ENCODE data around the gene TENM3. TPM values are rescaled to one million over a fixed set of nuclear protein-coding genes. Genes with fewer than 3 reads are reported as not detected.

Gene TENM3
- total and polyA plus RNA-seq, 2 donors (not counting 3 experiments of a cell fraction or from before 2014, with no cell fraction given), result 3.2 to 6.2 TPM

- intact Hi-C loops (cut with micrococcal nuclease), result loop anchor here (5.0 kb wide), 1 partner anchor 157 kb away; no protein-coding TSS in a partner anchor
- Histone ChIP-seq H3K4me2 (ENCODE audit: insufficient read depth, low read length) (peak overlapping the region; percentile 61), H3K27me3 (ENCODE audit: control insufficient read depth in 2 of 2, insufficient read depth in 2 of 2, low read length in 2 of 2) (no peaks in the 10 kb centered on the region), H3K36me3 (ENCODE audit: control insufficient read depth in 2 of 2, extremely low read depth in 1 of 2, insufficient read depth in 2 of 2, low read length in 2 of 2) (no peaks in the 10 kb centered on the region), H3K9me3 (replicated peaks; ENCODE audit: control insufficient read depth, insufficient read depth, low read length) (peaks cover 2% of the 10 kb centered on the region), H3K9me1 (replicated peaks; ENCODE audit: control insufficient read depth, extremely low read depth, insufficient read depth, low read length) (no peaks in the 10 kb centered on the region), H2AFZ (ENCODE audit: low read depth, low read length) (no peak overlapping the region), H3K4me1 (ENCODE audit: control insufficient read depth, extremely low read depth, insufficient read depth, low read length) (peaks cover 37% of the 10 kb centered on the region), H3K9ac (replicated peaks; ENCODE audit: extremely low read depth, insufficient read depth, low read length) (no peak overlapping the region), H3K79me2 (ENCODE audit: control insufficient read depth, insufficient read depth, low read length) (no peaks in the 10 kb centered on the region), H4K20me1 (replicated peaks; ENCODE audit: control insufficient read depth, extremely low read depth, insufficient read depth, low read length) (no peaks in the 10 kb centered on the region), H3K4me3 (replicated peaks in 1 of 3; ENCODE audit: insufficient read depth in 1 of 3, low read depth in 1 of 3, low read length in 3 of 3) (no peak overlapping the region), H3K27ac (ENCODE audit: insufficient read depth, low read depth, low read length) (peak overlapping the region; percentile 48)
- no TSS peak for BruUV-seq (replicated peaks)
- POLR2A ChIA-PET, result interaction anchor here (1.2 kb wide), 1 partner anchor 156 kb away, joined by 4 read pairs; no protein-coding TSS in a partner anchor
- dilution Hi-C loops (cut with MboI; ENCODE audit: extremely low pct_ligation_motif_present, low sequenced_read_pairs), result no loop called here
- FAIRE-seq (peak; percentile 46), DNase-seq (ENCODE audit: low read depth, low spot score) (peak; percentile 43)
- CTCF ChIA-PET, result interaction anchor here (0.7 to 2.6 kb wide), 2 partner anchors 64 to 145 kb away, joined by 3 to 8 read pairs; no protein-coding TSS in a partner anchor
- no peak for TF ChIP-seq FOS (IDR thresholded peaks at IDR 0.05; ENCODE audit: borderline replicate concordance, insufficient read depth, low read length)
- TF ChIP-seq GATA2 (IDR thresholded peaks at IDR 0.05; ENCODE audit: insufficient read depth, insufficient read length, low read depth, low read length), result no peak
- TF ChIP-seq CTCF (IDR thresholded peaks at IDR 0.05; ENCODE audit: extremely low read depth in 1 of 2, insufficient read depth in 1 of 2, low read depth in 1 of 2, low read length in 2 of 2), result no peak
- no peak for TF ChIP-seq EZH2 (IDR thresholded peaks at IDR 0.05; ENCODE audit: borderline replicate concordance, low read depth, low read length, severe bottlenecking)
Measured at GRCh38 chr4:182749667-182750167, 506.5 kb downstream of the TENM3 start.
